ENCODE results near the gene TRPM3. TPM values are rescaled to one million over a fixed set of nuclear protein-coding genes. Genes with fewer than 3 reads are reported as not detected.

TRPM3 gene
- total RNA-seq, 1 donor from 2014 or later, result not detected

DNA sequence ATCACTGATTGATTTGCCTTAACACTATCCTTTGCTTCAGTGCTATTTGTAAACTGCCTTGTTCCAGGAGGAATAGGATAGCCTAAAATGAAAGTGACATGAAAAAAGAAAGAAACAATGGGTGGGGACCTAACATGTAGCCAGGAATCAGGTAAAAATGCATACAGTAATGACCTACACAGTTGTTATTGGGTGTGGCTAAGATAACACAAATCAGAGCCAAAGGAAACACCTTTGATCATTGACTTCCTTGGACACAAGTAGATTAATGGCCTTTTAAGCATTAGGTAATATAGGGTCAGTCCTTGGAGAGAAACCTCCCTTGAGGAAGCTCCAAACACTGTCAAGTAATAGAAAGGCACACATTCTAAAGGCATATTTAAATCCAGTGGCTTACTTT lies 220.4 kb downstream of the TRPM3 start:
- TF ChIP-seq, protein P1, sequence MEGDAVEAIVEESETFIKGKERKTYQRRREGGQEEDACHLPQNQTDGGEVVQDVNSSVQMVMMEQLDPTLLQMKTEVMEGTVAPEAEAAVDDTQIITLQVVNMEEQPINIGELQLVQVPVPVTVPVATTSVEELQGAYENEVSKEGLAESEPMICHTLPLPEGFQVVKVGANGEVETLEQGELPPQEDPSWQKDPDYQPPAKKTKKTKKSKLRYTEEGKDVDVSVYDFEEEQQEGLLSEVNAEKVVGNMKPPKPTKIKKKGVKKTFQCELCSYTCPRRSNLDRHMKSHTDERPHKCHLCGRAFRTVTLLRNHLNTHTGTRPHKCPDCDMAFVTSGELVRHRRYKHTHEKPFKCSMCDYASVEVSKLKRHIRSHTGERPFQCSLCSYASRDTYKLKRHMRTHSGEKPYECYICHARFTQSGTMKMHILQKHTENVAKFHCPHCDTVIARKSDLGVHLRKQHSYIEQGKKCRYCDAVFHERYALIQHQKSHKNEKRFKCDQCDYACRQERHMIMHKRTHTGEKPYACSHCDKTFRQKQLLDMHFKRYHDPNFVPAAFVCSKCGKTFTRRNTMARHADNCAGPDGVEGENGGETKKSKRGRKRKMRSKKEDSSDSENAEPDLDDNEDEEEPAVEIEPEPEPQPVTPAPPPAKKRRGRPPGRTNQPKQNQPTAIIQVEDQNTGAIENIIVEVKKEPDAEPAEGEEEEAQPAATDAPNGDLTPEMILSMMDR (IDR thresholded peaks at IDR 0.05), result no peak
- Mint-ChIP-seq H3K4me1 (no peaks in the 10 kb centered on the region), H3K27ac (no peak overlapping the region), H3K9me3 (no peaks in the 10 kb centered on the region), H3K36me3 (ENCODE audit: low read depth) (no peaks in the 10 kb centered on the region), H3K4me3 (no peak overlapping the region), H3K27me3 (no peaks in the 10 kb centered on the region)
- intact Hi-C loops (cut with micrococcal nuclease), result no loop called here
- ATAC-seq (ENCODE audit: low read depth), result no peak
- ChIA-PET POLR2A (no interaction called here), CTCF (no interaction called here)
- no peak for DNase-seq

DNA sequence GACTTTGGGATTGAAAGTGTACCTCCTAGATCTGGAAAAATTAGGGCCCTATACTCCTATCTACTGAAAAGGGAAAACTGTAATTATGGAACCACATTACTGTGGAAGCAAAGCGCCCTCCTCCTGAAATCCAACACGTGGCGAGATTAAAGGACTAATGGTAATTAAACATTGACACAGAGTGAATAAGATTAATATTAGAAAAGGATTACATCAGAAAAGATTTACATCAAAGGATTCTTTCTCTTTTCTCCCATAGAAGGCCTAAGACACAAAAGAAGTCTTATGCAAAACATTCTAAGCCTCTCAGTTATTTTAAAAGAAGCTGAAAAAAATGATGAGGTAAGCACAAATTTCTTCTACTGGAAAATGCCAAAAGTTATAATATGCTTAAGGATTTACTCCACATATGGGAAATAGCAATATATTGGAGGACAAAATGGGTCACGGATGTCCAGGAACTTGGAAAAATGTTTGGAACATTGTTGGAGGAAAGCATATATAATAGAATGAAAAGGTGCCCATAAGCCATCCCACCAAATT lies 227.8 kb downstream of the TRPM3 start:
- intact Hi-C loops (cut with micrococcal nuclease), result no loop called here
- Mint-ChIP-seq H3K27ac (no peak overlapping the region), H3K9me3 (no peaks in the 10 kb centered on the region), H3K27me3 (no peaks in the 10 kb centered on the region), H3K4me1 (no peaks in the 10 kb centered on the region), H3K4me3 (no peak overlapping the region), H3K36me3 (ENCODE audit: low read depth) (no peaks in the 10 kb centered on the region)
- DNase-seq (no peak), ATAC-seq (ENCODE audit: low read depth) (no peak)
- TF ChIP-seq, protein P1 (IDR thresholded peaks at IDR 0.05), result no peak
- ChIA-PET CTCF (no interaction called here), POLR2A (no interaction called here)

DNA sequence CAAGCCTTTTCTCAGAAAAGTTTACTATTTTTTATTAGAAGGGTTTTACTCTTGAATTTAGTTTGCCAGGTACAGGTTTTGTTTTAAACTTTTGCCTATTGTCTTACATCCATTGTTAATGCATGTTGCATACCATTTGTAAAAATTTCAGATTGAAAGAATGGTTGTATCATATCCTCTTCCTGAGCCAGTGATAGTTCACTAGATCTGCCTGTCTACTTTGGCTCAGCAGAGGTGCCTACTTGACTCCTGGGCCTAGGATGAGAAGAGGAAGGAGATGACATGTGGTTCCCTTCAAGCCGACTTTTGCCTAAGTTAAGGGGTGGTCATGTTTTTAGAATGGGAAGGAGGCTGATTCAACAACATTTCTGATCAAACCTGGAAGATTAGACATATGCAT lies 232.9 kb downstream of the TRPM3 start:
- DNase-seq (no peak), ATAC-seq (ENCODE audit: low read depth) (no peak)
- Mint-ChIP-seq H3K4me3 (no peak overlapping the region), H3K4me1 (no peaks in the 10 kb centered on the region), H3K27ac (no peak overlapping the region), H3K27me3 (no peaks in the 10 kb centered on the region), H3K9me3 (no peaks in the 10 kb centered on the region), H3K36me3 (ENCODE audit: low read depth) (no peaks in the 10 kb centered on the region)
- ChIA-PET POLR2A (no interaction called here), CTCF (no interaction called here)
- TF ChIP-seq, protein P1 (IDR thresholded peaks at IDR 0.05), result no peak
- intact Hi-C loops (cut with micrococcal nuclease), result no loop called here

DNA sequence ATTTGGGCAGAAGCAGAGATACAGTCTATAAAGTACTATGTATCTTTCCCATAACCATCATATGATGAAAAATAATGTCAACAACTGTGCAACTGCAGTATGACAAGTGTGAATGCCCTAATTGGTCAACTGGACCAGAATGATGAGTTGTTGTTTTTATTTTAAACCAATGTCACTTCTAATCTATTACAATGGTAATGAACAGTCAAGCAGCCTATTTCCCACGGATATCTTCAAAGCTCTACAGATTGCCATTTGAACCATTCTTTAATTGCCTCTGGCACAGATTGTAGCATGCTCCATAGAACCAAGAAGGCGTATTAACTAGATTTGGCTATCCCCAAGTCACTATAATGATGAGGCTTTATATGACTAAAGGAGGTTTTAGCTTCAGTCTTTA lies 233.6 kb downstream of the TRPM3 start:
- TF ChIP-seq, protein P1 (IDR thresholded peaks at IDR 0.05), result no peak
- ChIA-PET CTCF (no interaction called here), POLR2A (no interaction called here)
- intact Hi-C loops (cut with micrococcal nuclease), result no loop called here
- no peak overlapping the region for H3K27ac Mint-ChIP-seq
- H3K9me3 Mint-ChIP-seq, result no peaks in the 10 kb centered on the region
- no peak overlapping the region for H3K4me3 Mint-ChIP-seq
- ATAC-seq (ENCODE audit: low read depth), result no peak
- no peaks in the 10 kb centered on the region for H3K36me3 Mint-ChIP-seq (ENCODE audit: low read depth)
- H3K27me3 Mint-ChIP-seq, result no peaks in the 10 kb centered on the region
- no peaks in the 10 kb centered on the region for H3K4me1 Mint-ChIP-seq
- DNase-seq, result no peak

DNA sequence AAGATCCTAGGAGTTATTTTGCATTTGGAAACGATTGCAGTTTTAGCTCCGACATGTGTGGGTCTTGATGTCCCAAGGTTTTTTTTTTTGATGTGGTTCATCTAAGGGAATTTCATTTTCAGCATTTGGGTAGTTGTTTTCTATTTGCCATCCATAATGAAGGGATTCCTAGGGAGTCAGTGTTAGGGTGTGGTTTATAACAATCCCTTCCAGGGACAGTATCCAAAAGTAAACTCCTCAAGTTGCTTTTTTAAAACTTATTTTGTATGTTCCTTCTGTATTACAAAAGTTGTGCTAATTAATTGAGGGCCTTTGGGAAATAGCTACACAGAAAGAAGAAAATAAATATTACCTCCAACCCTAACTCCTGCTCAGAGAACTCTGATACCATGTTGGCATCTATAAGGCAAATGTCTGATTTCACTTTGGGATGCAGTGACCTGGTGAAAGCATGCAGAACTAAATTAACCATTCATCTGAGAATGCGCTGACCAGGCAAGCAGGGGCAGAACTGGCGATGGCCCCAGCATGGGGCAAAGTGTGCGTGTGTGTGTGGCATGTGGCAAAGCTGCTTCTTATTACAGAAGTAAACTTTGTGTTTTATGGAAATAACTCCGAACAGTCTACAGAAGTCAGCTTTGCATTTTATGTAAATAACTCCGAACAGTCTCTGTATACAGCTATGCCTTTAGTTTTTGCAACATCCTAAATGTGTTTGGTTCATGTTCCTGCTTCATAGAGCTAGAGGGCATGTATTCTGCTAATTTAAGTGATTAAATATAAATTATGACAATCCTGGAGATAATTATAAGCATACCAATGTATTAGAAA lies 237.2 kb downstream of the TRPM3 start:
- H3K27me3 Mint-ChIP-seq, result no peaks in the 10 kb centered on the region
- POLR2A ChIA-PET, result no interaction called here

More for the DNA sequence above, 237.2 kb downstream of the TRPM3 start:
- TF ChIP-seq, protein P1 (IDR thresholded peaks at IDR 0.05), result no peak
- CTCF ChIA-PET, result no interaction called here
- Mint-ChIP-seq H3K9me3 (no peaks in the 10 kb centered on the region), H3K27ac (no peak overlapping the region), H3K4me3 (no peak overlapping the region), H3K36me3 (ENCODE audit: low read depth) (no peaks in the 10 kb centered on the region), H3K4me1 (no peaks in the 10 kb centered on the region)
- ATAC-seq (ENCODE audit: low read depth), result no peak
- intact Hi-C loops (cut with micrococcal nuclease), result no loop called here
- DNase-seq, result no peak

Measured in activated B cell treated with CpG ODN at 0.5 μM for 24 hours (primary cell).